GM23248 (cell line): ENCODE data around the gene PC.

Experiments
- EZH2 ChIP-seq: fragments of 200-600 bp; sonication (generic); IDR thresholded peaks from 2 replicates; pipeline ENCODE4 v1.6.1; 2018; ENCODE audit warnings: antibody characterized with exemption, mild to moderate bottlenecking; ENCODE audit not compliant: insufficient read depth, poor library complexity, severe bottlenecking
- EZH2phosphoT487 ChIP-seq: fragments of 200-600 bp; sonication (generic); IDR thresholded peaks from 2 replicates; pipeline ENCODE4 v1.6.1; 2018; ENCODE audit warnings: antibody characterized with exemption, moderate library complexity, mild to moderate bottlenecking, low read depth; ENCODE audit not compliant: insufficient read depth

- TF ChIP-seq EZH2phosphoT487 (no peak), EZH2 (no peak)
Observed at GRCh38 chr11:66866007-66866406, 92.2 kb downstream of the PC start.
